Transverse colon (tissue), 4 donors: Measurements from ENCODE around the gene MSH5.

Experiments used
- EP300 ChIP-seq: sonication (generic); formaldehyde crosslinking; IDR thresholded peaks from one replicate; pipeline ENCODE4 v1.6.1; 2017; ENCODE audit warnings: antibody characterized with exemption, low read depth
- POLR2AphosphoS5 ChIP-seq, 3 donors: sonication (generic); formaldehyde crosslinking; IDR thresholded peaks; one replicate each; pipeline ENCODE4 v1.6.1; 2016; ENCODE audit warnings: antibody characterized with exemption in 3 of 3
- TF ChIP-seq, protein P1 (sequence below), 5 experiments: fragments of 200-600 bp in 3 of 5; fragments of 450-650 bp in 2 of 5; sonication (generic) in 3 of 5; IDR thresholded peaks; 1 replicate in 2 of 5; 2 replicates in 3 of 5; pipeline ENCODE4 v1.5.1; 2016 to 2017; ENCODE audit warnings: antibody characterized with exemption in 5 of 5, inconsistent platforms in 3 of 5, mild to moderate bottlenecking in 2 of 5, moderate library complexity in 1 of 5

DNA sequence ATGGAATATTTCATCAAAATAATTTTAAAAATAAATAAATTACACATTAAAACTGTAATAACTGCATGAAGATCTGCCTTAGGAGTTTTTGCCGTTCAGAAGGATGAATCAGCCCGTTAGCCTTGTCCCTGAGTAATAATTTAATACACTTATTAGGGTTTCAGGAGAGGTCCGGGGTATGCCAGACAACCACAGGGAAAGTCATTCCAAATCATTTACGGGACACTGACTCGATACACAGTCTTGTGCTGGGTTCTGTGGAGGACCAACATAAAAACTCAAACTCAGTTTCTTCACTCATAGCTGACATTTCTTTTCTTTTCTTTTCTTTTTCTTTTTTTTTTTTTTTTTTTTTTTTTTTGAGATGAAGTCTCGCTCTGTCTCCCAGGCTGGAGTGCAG lies 33.9 kb upstream of the MSH5 start:
- TF ChIP-seq POLR2AphosphoS5 (IDR thresholded peaks at IDR 0.05): no peak
- TF ChIP-seq, protein P1, sequence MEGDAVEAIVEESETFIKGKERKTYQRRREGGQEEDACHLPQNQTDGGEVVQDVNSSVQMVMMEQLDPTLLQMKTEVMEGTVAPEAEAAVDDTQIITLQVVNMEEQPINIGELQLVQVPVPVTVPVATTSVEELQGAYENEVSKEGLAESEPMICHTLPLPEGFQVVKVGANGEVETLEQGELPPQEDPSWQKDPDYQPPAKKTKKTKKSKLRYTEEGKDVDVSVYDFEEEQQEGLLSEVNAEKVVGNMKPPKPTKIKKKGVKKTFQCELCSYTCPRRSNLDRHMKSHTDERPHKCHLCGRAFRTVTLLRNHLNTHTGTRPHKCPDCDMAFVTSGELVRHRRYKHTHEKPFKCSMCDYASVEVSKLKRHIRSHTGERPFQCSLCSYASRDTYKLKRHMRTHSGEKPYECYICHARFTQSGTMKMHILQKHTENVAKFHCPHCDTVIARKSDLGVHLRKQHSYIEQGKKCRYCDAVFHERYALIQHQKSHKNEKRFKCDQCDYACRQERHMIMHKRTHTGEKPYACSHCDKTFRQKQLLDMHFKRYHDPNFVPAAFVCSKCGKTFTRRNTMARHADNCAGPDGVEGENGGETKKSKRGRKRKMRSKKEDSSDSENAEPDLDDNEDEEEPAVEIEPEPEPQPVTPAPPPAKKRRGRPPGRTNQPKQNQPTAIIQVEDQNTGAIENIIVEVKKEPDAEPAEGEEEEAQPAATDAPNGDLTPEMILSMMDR (IDR thresholded peaks at IDR 0.05): no peak
- TF ChIP-seq EP300: no peak
